GM19468 (cell line): ENCODE data around the gene BAX.

Source experiments
- ATAC-seq: cut with Tn5 transposase; IDR thresholded peaks from one replicate; pipeline ENCODE4 v1.9.1; 2021; ENCODE audit warnings: mild to moderate bottlenecking, moderate library complexity, moderate number of reproducible peaks; ENCODE audit not compliant: unreplicated experiment; ENCODE audit errors: extremely low read depth

BAX gene

DNA sequence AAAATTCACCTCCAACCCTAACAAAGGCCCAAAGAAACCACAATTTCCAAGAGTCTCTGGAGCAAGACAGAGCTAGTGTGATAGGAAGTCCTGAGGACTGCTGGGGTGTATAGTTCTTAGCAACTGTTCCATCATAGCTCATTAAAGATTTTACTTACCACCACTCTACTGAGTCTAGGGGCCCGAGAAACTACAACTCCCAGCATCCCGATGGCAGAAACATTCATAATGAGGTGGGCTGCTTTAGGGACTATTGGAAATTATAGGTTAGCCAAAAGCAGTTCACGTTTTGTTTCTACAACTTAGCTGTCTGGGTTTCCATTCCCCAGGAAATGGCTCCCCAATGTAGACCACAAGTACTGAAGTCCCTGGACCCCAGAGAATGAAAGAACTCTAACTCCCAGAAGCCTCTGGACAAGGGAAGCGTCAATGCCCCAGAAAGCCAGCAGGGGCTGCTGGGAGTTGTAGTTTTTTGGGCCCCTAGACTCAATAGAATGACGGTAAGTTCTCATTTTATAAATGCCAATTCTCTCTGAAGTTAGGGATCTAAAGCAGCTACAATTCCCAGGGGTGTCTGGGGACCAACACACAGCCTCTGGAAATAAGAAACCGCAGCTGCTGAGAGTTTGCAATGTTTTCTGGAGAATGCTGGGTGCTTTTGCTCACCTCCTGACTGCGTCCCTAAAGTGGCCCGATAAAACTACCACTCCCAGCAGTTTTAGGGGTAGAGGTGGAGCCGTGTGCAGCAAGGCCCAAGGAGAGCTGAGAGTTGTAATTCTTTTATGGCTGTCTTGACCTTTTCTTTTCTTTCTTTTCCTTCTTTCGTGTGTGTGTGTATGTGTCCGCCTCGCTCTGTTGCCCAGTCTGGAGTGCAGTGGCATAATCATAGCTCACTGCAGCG, 21.5 kb downstream of the BAX start:
- no peak for ATAC-seq

DNA sequence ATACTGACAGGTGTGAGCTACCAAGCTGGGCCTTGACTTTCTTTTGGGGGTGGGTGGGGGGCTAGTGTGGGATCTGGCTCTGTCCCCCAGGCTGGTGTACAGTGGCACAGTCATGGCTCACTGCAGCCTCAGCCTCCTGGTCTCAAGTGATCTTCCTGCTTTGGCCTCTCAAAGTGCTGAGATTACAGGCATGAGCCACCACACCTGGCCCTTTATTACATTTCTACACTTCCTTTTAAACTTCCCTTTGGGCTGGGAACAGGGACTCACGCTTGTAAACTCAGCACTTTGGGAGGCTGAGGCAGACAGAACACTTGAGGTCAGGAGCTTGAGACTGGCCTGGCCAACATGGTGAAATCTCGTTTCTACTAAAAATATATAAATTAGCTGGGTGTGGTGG, 22.4 kb downstream of the BAX start:
- ATAC-seq, result no peak

DNA sequence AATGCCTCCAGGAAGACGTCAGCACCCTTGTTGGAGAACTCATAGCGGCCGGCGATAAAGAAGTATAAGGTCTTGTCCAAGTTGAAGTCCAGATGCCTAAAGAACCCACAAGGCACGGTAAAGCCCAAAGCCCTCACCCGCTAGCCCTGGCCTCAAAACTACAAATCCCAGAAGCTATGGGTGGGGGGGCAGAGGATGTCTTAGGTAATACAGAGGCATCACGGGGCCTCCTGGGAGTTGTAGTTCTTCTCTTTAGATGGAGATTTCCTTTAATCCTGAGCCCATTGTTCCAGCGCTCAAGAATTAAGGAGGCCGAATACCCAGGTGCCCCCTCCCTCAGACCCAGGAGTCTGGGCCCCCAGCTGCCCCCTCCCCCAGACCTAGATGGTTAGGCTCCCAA, 27.6 kb downstream of the BAX start:
- ATAC-seq, result no peak

DNA sequence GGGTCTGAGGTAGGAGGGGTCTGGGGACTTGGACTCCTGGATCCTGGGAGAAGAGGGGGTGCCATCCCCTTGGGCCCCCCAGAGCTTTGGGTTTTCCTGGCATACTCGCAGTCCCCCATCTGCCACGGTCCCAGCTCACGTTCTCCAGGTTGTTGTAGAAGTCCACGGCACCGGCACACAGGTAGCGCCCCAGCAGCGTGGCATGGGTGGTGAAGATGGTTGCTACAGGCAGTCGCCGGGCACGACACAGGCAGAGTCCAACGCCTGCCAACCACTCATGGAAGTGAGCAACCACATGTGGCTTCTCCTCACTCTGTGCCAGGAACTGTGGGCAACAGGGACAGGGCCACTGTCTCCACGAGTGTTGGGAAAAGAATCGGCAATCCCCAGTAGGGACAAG, 31.0 kb downstream of the BAX start:
- ATAC-seq, result no peak

DNA sequence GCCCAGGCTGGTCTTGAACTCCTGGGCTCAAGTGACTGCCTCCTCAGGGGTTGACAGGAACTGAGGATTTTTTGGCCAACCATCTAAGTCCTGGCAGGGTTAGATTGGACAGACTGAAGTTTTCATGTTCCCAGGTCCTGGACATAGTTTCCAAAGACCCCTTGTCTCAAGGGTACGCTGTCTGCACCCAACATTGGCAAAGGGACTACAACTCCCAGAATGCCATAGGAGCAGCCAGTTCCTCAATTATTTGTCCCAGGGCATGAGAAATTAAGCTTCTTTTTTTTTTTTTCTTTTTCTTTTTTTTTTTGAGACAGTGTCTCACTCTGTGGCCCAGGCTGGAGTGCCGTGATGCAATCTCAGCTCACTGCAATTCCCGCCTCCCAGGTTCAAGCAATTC, 31.5 kb downstream of the BAX start:
- ATAC-seq, result no peak

DNA sequence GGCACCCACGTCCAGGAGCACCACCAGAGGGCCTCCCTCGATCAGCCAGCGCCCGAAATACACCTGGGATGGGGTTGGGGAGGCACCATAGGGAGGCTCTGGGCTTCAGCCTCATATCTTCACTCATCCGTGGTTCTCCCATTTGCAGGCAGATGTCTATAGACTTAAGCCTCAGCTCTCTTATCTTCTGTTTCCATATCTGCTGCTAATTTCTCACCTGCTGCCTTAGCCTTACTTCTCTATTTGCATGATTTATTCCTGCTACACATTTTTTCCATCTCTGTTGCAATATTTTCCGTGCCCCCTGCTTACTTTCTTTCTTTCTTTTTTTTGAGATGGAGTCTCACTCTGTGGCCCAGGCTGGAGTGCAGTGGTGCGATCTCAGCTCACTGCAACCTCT, 32.6 kb downstream of the BAX start:
- no peak for ATAC-seq

DNA sequence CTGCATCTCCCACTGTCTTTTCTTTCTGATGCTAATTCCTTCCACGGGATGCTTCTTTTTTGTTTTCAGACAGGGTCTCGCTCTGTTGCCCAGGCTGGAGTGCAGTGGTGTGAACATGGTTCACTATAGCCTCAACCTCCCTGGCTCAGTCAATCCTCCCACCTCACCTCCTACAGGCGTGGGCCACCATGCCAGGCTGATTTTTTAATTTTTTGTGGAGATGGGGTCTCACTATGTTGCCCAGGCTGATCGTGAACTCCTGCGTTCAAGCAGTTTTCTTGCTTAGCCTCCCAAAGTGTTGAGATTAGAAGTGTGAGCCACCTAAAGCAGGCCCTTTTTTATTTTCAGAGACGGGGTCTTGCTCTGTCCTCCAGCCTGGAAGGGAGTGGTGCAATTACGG, 33.6 kb downstream of the BAX start:
- ATAC-seq, result no peak

DNA sequence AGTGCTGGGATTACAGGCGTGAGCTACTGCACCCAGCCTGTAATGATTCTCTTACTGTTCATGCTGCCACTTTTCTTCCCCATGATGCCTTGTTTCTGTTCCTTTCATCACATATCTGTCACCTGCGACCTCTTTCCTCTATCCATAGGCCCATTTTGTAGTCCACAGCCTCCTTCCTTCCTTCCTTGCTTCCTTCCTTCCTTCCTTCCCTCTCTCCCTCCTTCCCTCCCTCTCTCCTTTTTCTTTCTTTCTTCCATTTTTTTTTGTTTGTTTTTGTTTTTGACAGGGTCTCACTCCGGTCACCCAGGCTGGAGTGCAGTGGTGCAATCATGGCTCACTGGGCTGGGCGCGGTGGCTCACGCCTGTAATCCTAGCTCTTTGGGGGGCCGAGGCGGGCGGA, 34.2 kb downstream of the BAX start:
- ATAC-seq, result no peak

DNA sequence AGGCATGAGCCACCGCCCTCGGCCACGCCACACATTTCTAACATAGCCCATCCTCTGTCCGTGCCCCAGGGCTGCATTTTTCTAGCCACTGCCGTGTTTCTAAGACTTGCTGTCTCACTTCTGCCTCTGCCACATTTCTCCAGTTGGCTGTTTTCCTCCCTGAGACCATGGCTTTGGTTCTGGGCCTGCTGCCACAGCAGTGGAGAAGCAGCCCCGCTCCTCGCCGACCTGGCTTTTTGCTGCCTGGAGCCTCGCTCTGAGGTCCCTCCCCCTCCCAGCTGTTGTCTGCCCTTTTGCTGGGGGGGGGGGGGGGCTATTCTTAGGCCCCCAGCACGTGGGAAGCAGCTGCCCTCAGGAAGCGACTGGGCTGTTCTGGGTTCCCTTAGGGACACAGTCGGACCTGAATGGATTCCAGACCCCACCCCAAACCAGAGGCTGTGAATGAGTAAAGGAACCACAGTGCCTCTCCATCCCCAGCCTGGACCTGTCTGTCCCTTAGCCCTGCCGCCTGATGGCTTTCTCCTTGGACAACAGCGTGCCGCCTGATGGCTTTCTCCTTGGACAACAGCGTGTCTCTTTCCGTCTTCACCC, 35.1 kb downstream of the BAX start:
- ATAC-seq, result no peak

DNA sequence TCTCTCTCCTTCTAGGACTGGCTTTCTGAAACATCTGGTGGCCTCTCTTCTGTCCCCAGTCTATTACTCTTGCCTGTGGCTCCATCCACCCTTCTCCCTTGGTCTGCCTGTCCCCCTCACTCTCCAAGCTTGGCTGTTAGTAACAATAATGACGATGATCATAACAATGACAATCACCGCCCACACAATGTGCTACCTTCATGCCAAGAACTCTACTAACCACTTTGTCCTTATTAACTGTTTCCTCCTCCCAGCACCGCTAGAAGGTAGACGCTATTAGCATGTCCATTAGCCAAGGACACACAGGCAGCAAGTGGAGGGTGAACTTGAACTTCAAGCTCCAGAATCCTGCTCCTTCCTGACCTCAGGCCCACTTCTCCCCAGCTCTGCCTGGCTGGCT, 35.7 kb downstream of the BAX start:
- ATAC-seq, result no peak

DNA sequence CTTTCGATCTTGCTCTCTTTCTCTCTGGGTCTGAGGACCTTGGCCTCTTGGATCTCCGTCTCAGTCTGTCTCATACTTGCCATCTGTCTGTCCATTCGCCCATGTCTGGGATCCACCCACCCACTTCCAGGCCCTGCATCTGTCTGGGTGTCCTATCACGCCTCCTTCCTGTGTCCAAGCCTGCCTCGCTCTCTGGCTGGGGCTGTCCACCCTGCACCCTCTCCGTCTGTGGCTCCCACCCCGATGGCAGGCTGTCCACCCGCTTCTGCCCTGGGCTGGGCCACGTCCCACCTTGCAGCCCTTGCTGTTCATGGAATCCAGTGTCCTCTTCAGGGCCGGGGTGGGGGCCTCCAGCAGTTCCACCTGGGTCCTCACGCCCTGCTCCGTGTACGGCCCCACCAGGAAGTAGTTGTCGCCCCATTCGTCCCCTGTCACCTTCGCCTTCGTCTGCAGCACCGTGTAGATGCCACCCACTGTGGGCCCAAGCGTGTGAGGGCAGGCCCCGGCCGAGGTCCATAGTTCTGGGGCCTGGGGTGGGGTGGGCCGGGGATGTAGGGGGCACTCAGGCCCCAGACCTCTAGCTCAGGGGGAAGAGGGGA, 36.4 kb downstream of the BAX start:
- ATAC-seq, result no peak

DNA sequence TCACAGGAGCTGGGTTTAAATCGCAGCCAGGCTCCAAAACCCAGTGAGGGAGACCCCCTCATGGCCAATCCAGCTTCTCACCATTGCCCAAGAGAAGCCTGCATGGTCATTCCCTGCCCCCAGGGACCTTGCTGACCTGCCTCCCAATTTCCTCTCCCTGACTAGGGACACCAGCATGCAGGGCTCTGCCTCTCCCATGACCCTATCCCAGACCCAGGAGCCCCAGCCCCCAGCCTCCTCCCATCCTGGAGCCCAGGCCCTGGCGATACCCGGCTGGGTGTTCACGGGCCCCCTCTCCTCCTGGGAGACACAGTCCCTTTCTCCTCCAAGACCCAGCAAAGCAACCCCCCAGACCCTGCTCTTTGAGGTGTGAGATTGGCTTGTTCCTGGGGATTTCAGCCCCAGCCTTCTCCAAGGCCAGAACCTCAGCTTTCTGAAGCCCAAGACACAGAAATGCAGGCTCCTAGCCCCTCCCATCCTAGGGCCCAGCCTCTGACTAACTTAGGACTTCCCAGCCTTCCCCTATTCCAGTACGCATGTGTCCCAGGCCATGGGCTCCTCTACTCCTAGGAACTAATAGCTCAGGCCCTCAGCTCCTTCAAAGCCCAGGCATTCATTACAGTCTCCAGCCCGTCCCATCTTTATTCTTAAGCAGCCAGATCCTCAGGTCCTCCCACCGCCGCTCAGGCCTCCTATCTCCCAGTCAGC, 37.4 kb downstream of the BAX start:
- no peak for ATAC-seq

DNA sequence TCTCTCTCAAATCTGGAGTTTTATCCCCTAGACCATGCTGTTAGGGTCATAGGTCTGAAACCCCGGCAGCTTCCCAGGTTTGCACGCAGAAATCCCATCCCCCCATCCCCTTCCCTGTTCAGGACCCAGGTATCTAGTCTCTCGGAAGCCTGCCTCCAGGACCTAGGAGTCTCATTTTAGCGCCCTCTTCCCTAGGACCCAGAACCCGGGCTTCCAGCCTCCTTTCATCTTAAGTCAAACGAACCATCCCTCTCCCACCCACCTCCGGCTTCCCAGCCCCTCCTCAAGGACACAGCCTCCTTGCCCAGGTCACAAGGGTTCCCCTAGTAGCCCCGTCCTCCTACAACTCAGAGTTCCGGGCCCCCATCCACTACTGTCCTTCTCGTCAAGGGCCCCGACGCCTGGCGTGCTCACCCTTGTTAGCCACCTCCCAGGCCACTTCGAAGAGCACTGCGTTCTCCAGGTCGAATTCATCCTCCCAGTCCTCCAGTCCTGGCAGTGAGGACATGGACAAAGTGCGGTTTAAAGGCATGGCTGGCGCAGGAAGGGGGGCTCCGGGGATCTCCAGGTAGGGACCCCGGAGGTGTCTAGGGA, 38.0 kb downstream of the BAX start:
- no peak for ATAC-seq

DNA sequence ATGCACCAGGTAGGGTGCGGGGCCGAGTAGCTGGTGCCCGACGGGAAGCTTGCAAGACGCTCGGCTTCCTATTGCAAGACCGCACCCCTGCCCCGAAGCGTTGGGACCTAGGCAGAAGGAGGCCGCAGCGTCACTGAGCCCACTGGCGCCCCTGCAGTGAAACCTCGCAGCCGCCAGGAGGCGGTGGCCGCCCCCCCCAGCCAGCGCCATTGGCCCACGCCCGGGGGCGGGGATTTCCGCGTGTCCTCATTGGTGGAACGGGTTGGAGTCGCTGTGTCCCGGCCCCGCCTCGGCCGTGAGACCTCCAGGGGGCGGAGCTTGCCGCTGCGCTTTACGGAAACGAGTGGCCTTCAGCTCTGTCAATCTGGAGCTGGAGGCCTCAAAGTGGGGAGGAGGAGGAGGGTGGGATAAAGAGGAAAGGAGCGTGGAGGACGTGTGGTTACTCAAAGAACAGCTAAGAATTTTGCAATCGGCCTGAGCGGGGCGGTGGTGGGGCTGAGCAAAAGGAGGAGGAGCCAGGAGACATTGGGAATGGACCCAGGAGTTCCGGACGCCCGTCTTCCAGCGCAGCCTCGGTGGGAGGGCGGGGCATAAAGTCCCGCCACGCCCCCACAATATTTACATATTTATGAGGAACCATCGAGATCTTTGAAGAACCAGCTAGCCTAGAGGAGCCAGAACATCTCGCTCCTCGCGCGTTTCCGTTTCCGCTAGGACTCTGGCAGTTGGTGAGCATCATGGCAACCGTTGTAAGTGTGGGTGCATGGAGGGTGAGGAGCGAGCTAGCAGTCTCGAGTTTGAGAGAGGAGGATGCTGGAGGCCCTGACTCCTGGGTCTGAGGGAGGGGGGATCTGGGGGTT, 38.7 kb downstream of the BAX start, which contains the start of the genes GYS1 and RUVBL2:
Gene GYS1 (minus strand): TSS at position 135 of the 860 bp plus-strand sequence. CDS start 197 bp downstream, outside the sequence.
Gene RUVBL2 (plus strand): TSS at position 713 of the 860 bp plus-strand sequence. CDS start 25 bp downstream, at position 738.
- peak; percentile 67 for ATAC-seq

DNA sequence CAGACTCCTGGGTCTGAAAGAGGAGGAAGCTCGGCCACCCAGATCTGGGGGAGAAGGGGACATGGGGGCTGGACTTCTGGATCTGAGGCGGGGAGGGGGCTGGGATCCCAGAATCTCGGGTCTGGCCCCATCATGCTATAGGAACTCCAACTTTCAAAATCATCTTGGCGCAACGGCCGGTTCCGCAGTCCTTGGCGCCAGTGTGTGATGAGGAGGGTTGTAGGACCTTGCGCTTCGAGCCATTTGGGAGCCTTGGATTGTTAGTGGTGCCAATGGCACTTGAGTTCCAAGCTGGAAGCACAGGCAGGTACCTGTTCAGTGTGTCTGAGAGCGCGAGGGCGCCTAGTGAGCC, 39.3 kb downstream of the BAX start:
- ATAC-seq, result no peak

DNA sequence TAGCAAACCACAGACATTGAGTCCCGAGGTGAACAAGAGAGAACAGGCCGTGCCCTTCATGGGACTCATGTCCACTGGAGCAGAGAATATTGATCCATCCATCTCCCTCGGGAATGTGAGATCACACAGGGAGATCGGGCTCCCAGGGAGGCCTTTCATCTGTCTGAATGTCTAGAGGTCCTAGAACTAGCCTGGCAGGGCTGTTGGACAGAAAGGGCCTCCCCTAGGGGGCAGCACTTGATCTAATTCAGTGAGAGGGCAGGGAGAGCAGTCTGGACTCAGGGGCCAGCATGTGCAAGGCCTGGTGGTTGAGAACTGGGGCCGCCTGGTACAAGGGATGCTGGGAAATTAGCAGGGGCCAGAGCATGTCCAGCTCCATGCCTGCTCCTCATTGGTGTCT, 43.3 kb downstream of the BAX start:
- ATAC-seq, result no peak

DNA sequence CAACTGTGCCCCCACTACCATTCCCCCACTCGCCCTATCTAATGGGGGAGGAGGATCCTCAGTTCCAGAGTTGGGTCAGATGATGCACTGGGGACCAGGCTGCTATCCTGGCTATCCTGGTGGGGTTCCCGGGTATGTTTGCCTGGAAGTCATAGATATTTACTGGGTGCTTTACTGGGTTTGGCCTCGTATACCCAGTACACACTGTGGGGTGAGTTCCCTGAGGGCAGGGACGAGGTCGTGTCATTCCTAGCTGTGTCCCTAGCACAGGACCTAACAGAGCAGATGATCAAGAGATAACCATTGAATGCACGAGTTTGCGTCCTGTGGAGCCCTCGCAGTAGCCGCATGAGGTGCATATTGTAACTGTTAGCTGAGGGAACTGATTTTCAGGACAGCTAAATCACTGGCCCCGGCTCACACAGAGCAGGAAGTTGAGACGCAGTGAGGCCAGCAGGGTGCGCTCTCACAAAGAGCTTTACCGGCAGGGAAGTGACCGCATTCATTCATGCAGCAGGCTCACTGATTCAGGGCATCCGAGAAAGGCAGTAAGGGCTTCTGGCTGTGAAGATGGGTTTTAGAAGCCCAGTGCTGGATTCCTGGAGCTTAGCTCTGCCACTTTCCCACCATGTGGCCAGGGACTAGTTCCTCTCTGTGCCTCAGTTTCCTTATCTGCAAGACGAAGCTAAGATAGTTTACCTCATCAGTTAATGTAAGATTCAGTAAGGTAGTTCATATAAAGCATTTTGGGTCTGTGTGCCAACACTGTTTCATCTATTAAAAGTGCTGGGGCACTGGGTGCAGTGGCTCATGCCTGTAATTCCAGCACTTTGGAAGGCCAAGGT, 45.0 kb downstream of the BAX start:
- ATAC-seq, result no peak

DNA sequence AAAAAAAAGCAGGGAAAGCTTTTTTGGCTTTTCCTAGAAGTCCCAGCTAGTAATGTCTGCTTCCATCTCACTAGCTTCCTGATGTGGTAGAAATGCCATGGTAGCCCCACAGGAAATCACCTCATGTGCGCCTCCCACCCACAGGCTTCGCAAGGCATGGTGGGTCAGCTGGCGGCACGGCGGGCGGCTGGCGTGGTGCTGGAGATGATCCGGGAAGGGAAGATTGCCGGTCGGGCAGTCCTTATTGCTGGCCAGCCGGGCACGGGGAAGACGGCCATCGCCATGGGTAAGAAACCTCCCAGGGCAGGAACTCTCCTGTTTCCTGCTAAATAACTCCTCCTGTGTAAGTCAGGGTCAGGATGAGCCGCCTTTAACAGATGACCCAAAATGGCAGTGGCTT, 49.5 kb downstream of the BAX start:
- ATAC-seq, result no peak
